Gastroesophageal sphincter (tissue), 3 donors: ENCODE measurements around the gene CYP1B1.

Source experiments
- CTCF ChIP-seq, 4 experiments: fragments of 200-600 bp in 2 of 4; fragments of 450-650 bp in 2 of 4; sonication (generic) in 1 of 4; IDR thresholded peaks; one replicate each; pipeline ENCODE4 v1.5.1; 2017 to 2019; ENCODE audit warnings: antibody characterized with exemption in 4 of 4, mild to moderate bottlenecking in 2 of 4, moderate library complexity in 2 of 4
- POLR2A ChIP-seq, 2 donors: fragments of 450-650 bp; IDR thresholded peaks; one replicate each; pipeline ENCODE4 v1.6.1; 2017; ENCODE audit warnings: antibody characterized with exemption in 2 of 2, mild to moderate bottlenecking in 2 of 2, moderate library complexity in 1 of 2
- POLR2AphosphoS5 ChIP-seq: sonication (generic); formaldehyde crosslinking; IDR thresholded peaks from one replicate; pipeline ENCODE4 v1.6.1; 2017; ENCODE audit warnings: antibody characterized with exemption

DNA sequence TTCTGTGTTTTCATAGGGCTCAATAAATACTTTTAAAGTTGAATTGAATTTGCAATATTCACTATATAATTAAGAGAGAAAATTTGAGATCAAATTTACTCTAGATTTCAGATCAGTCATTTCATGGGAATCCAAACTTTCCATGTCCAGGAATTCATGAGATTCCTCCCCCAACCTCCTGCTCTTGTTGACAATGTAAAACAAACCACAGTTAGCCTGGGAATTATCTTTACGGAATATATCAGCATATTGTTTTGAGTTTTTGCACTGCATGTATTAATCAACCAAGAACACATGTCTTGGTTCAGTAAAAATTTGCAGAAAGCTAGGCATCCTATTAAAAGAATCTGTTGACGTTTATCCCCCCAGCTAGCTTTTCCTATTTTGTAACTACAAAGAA, 42.3 kb downstream of the CYP1B1 start:
- no peak for TF ChIP-seq CTCF (IDR thresholded peaks at IDR 0.05)
- no peak for TF ChIP-seq POLR2AphosphoS5
- no peak for TF ChIP-seq POLR2A (IDR thresholded peaks at IDR 0.05)
